Cardiac fibroblast (primary cell): Measurements from ENCODE around the gene KCNQ1.

ENCODE experiments used
- DNase-seq, 2 donors: peaks; one replicate each; pipeline versions ENCODE4 v3.0.0 to v3.0.0-alpha.2; 2010; ENCODE audit warnings: low read depth in 2 of 2
- H3K4me3 ChIP-seq, 2 donors: replicated peaks in 1 of 2; 1 replicate in 1 of 2; 2 replicates in 1 of 2; pipeline ENCODE4 v1.5.1; 2011; ENCODE audit warnings: low read depth in 2 of 2, low read length in 2 of 2, mild to moderate bottlenecking in 2 of 2, moderate library complexity in 1 of 2
- CTCF ChIP-seq: IDR thresholded peaks from one replicate; pipeline ENCODE4 v1.5.1; 2011; ENCODE audit warnings: low read depth, mild to moderate bottlenecking, low read length, inconsistent platforms

Gene KCNQ1

DNA sequence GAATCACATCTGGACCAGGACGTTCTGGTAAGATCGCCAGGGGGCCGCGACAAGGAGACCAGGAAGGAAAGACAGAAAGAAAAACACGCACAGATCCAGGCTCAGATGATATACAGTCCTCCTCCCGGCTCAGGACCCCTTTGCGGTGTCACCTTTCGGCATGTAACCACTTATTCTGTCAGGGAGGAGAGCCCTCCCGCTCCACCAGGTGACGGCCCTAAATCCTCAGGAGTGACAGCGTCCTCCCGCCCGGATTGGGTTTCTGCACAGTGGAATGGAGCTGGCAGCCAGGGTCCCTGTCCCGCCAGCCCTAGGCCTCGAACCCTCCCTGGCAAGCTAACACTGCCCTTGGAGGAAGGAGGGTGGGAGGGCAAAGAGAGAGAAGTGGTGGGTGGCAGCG lies 279.3 kb downstream of the KCNQ1 start:
- no peak for DNase-seq
- H3K4me3 ChIP-seq, result no peak overlapping the region
- no peak for TF ChIP-seq CTCF

- TF ChIP-seq CTCF, result no peak
- H3K4me3 ChIP-seq, result no peak overlapping the region
- DNase-seq, result peak in 1 of 2 donors; percentile 90
Measured at GRCh38 chr11:2724653-2725367, 280.0 kb downstream of the KCNQ1 start.

- TF ChIP-seq CTCF, result no peak
- peak; percentile 36 to 97 for DNase-seq
- H3K4me3 ChIP-seq, result no peak overlapping the region
Measured at GRCh38 chr11:2725368-2726300, 280.8 kb downstream of the KCNQ1 start.

GRCh38 chr11:2726964-2727363 lies 282.2 kb downstream of the KCNQ1 start:
- no peak for TF ChIP-seq CTCF
- no peak overlapping the region for H3K4me3 ChIP-seq
- DNase-seq, result peak in 1 of 2 donors; percentile 39

GRCh38 chr11:2728128-2728662 lies 283.4 kb downstream of the KCNQ1 start:
- no peak for TF ChIP-seq CTCF
- DNase-seq, result no peak

GRCh38 chr11:2728663-2729332 lies 284.0 kb downstream of the KCNQ1 start:
- no peak for DNase-seq
- TF ChIP-seq CTCF, result no peak
- H3K4me3 ChIP-seq, result no peak overlapping the region

More at GRCh38 chr11:2728128-2728662, 283.4 kb downstream of the KCNQ1 start:
- no peak overlapping the region for H3K4me3 ChIP-seq
